GM12878 (cell line): ENCODE results near the gene GUK1. TPM values are rescaled to one million over a fixed set of nuclear protein-coding genes. Genes with fewer than 3 reads are reported as not detected.

Source experiments
- ATAC-seq: fragments of 200-7000 bp; cut with Tn5 transposase; 3 replicates; pipeline ENCODE4 v1.9.1; 2020; ENCODE audit warnings: mild to moderate bottlenecking, moderate library complexity
- BruUV-seq: library from RNA; stranded (reverse); fragments of 400-500 nt; replicated peaks from 2 replicates; lab custom pipeline; 2021; lab: Mats Ljungman, UMichigan
- CTCF ChIA-PET: fragments of 300-600 bp; sonication (Branson Sonifier 250); formaldehyde crosslinking; extraction: SDS; loops from one replicate; lab custom pipeline; 2021; ENCODE audit warnings: inconsistent platforms; lab: Yijun Ruan, JAX
- POLR2A ChIA-PET: fragments of 350-600 bp; formaldehyde crosslinking; extraction: SDS; loops from one replicate; lab custom pipeline; 2021; ENCODE audit warnings: inconsistent platforms; lab: Charles Lee
- RAD21 ChIA-PET: fragments of 300-600 bp; sonication (Branson Sonifier 250); formaldehyde crosslinking; loops from one replicate; lab custom pipeline; 2023; ENCODE audit warnings: antibody characterized with exemption; ENCODE audit not compliant: unreplicated experiment; lab: Charles Lee
- SMC1A ChIA-PET: fragments of 300-600 bp; sonication (Branson Sonifier 250); formaldehyde crosslinking; loops from one replicate; lab custom pipeline; 2023; ENCODE audit not compliant: unreplicated experiment, uncharacterized antibody; lab: Charles Lee
- DNase-seq: peaks from one replicate; pipeline ENCODE4 v3.0.0-alpha.2; 2011; ENCODE audit warnings: low read depth, low spot score
- FAIRE-seq: peaks from 3 replicates; lab custom pipeline; 2011; peaks lifted over from hg19 to GRCh38; lab: Jason Lieb, UNC
- H2AFZ ChIP-seq: 2 replicates; pipeline ENCODE4 v1.6.0; 2011; ENCODE audit warnings: low read depth, low read length, control low read depth; ENCODE audit not compliant: control insufficient read depth
- H3K27ac ChIP-seq: 2 replicates; pipeline ENCODE4 v1.5.1; 2011; ENCODE audit warnings: control low read depth; ENCODE audit not compliant: control insufficient read depth, insufficient read depth
- H3K27me3 ChIP-seq, 2 experiments: replicated peaks in 1 of 2; 2 replicates each; pipeline versions ENCODE4 v1.6.0 to v1.6.1; 2011; ENCODE audit warnings: low read length in 1 of 2; ENCODE audit not compliant: control insufficient read depth in 2 of 2, insufficient read depth in 2 of 2
- H3K36me3 ChIP-seq, 2 experiments: 2 replicates each; pipeline ENCODE4 v1.5.1; 2011; ENCODE audit warnings: low read length in 1 of 2; ENCODE audit not compliant: control insufficient read depth in 2 of 2, insufficient read depth in 2 of 2
- H3K4me1 ChIP-seq: 2 replicates; pipeline ENCODE4 v1.6.1; 2011; ENCODE audit warnings: mild to moderate bottlenecking, low read length, moderate library complexity, mixed read lengths; ENCODE audit not compliant: control insufficient read depth, insufficient read depth
- H3K4me2 ChIP-seq: 2 replicates; pipeline ENCODE4 v1.6.0; 2011; ENCODE audit warnings: control low read depth; ENCODE audit not compliant: control insufficient read depth, insufficient read depth
- H3K4me3 ChIP-seq: fragments of 200-600 bp; sonication (generic); 2 replicates; pipeline ENCODE4 v1.5.1; 2016
- H3K79me2 ChIP-seq: 2 replicates; pipeline ENCODE4 v1.6.0; 2011; ENCODE audit warnings: low read length; ENCODE audit not compliant: control insufficient read depth, insufficient read depth
- H3K9ac ChIP-seq: 2 replicates; pipeline ENCODE4 v1.8.0; 2011; ENCODE audit warnings: low read length, control low read depth, mixed read lengths; ENCODE audit not compliant: control insufficient read depth, insufficient read depth
- H3K9me3 ChIP-seq: replicated peaks from 3 replicates; pipeline ENCODE4 v1.5.1; 2011; ENCODE audit warnings: mild to moderate bottlenecking, low read length; ENCODE audit not compliant: control insufficient read depth, insufficient read depth
- H4K20me1 ChIP-seq: 2 replicates; pipeline ENCODE4 v1.6.0; 2011; ENCODE audit not compliant: control insufficient read depth, insufficient read depth
- CREM ChIP-seq: IDR thresholded peaks from 2 replicates; pipeline ENCODE4 v1.6.1; 2014; ENCODE audit warnings: antibody characterized with exemption, low read depth
- ESRRA ChIP-seq: IDR thresholded peaks from 2 replicates; pipeline ENCODE4 v1.6.1; 2012; ENCODE audit warnings: mild to moderate bottlenecking, low read length, improper control_type of control experiment
- HDAC2 ChIP-seq: fragments of 200-600 bp; sonication (generic); IDR thresholded peaks from 2 replicates; pipeline ENCODE4 v1.6.1; 2017
- JUNB ChIP-seq: IDR thresholded peaks from 2 replicates; pipeline ENCODE4 v1.6.1; 2016; ENCODE audit warnings: antibody characterized with exemption, mild to moderate bottlenecking
- NFYB ChIP-seq: IDR thresholded peaks from 2 replicates; pipeline ENCODE4 v1.6.1; 2011; ENCODE audit warnings: low read depth, mild to moderate bottlenecking, low read length, improper control_type of control experiment, moderate library complexity; ENCODE audit not compliant: insufficient read depth
- POLR2A ChIP-seq: IDR thresholded peaks from 2 replicates; pipeline ENCODE4 v1.6.1; 2011; ENCODE audit warnings: low read depth, mild to moderate bottlenecking, low read length
- RB1 ChIP-seq: fragments of 450-650 bp; formaldehyde crosslinking; IDR thresholded peaks from 2 replicates; pipeline ENCODE4 v1.6.1; 2017; ENCODE audit warnings: mild to moderate bottlenecking, borderline replicate concordance
- SP1 ChIP-seq: IDR thresholded peaks from one replicate; pipeline ENCODE4 v1.6.1; 2011; ENCODE audit warnings: low read depth, low read length
- TCF3 ChIP-seq: IDR thresholded peaks from 2 replicates; pipeline ENCODE4 v1.6.1; 2012; ENCODE audit warnings: low read depth, mild to moderate bottlenecking, low read length, borderline replicate concordance; ENCODE audit not compliant: insufficient read depth
- USF1 ChIP-seq: IDR thresholded peaks from 2 replicates; pipeline ENCODE4 v1.6.1; 2011; ENCODE audit warnings: borderline replicate concordance, low read depth, mild to moderate bottlenecking, moderate library complexity, mixed read lengths, low read length; ENCODE audit not compliant: insufficient read depth; ENCODE audit errors: extremely low read length
- ZNF24 ChIP-seq: fragments of 450-650 bp; IDR thresholded peaks from 2 replicates; pipeline ENCODE4 v1.6.1; 2017; ENCODE audit warnings: antibody characterized with exemption, mild to moderate bottlenecking
- ZNF687 ChIP-seq: fragments of 450-650 bp; IDR thresholded peaks from 2 replicates; pipeline ENCODE4 v1.6.1; 2017; ENCODE audit warnings: mild to moderate bottlenecking, moderate library complexity
- whole genome bisulfite sequencing: methylation state at CpG from one replicate; pipeline ENCODE4 v1.1.6; 2016; ENCODE audit warnings: low lambda C conversion rate; ENCODE audit not compliant: insufficient replicate concordance, insufficient coverage; ENCODE audit errors: missing lambda C conversion rate; 5-methylcytosine and 5-hydroxymethylcytosine counted together
- in situ Hi-C: fragments of 300-500 bp; cut with MboI; formaldehyde crosslinking; loops from 9 replicates; pipeline ENCODE4 v1.14.3; 2018; ENCODE audit warnings: mixed read lengths
- intact Hi-C: fragments of 100-400 bp; cut with micrococcal nuclease; formaldehyde crosslinking; loops from one replicate; pipeline ENCODE4 v1.14.2; 2022; ENCODE audit not compliant: unreplicated experiment
- polyA plus RNA-seq, 11 experiments: library from polyadenylated mRNA; depleted of rRNA in 4 of 11; unstranded in 6 of 11; stranded (reverse) in 5 of 11; fragments of >200 nt; fragmentation: Nextera tagmentation in 4 of 11; fragmentation: Illumina TruSeq in 1 of 11; extraction: Ambion mirVana in 4 of 11; extraction: Trizol in 1 of 11; gene quantifications; 1 replicate in 1 of 11; 2 replicates in 10 of 11; pipeline versions ENCODE4 v1.2.1 to v1.2.3, GENCODE V29; 2011 to 2016; ENCODE audit warnings: inconsistent platforms in 2 of 11, missing spikeins in 2 of 11, low read depth in 1 of 11
- total RNA-seq, 4 experiments: library from RNA; depleted of rRNA in 3 of 4; stranded (reverse); fragments of >200 nt in 3 of 4; fragmentation: Illumina TruSeq in 1 of 4; extraction: Trizol in 1 of 4; gene quantifications; 2 replicates each; pipeline versions ENCODE4 v1.2.1 to v1.2.3, GENCODE V29; 2013 to 2021
- TF ChIP-seq, protein P1 (sequence below): IDR thresholded peaks from 2 replicates; pipeline ENCODE4 v1.6.1; 2012; ENCODE audit warnings: low read depth, low read length, improper control_type of control experiment
- TF ChIP-seq, protein P2 (sequence below): IDR thresholded peaks from 2 replicates; pipeline ENCODE4 v1.6.1; 2011; ENCODE audit warnings: borderline replicate concordance, low read depth, mild to moderate bottlenecking, moderate library complexity, low read length; ENCODE audit not compliant: insufficient read depth, poor library complexity, severe bottlenecking
- TF ChIP-seq, protein P3 (sequence below): fragments of 450-650 bp; IDR thresholded peaks from 2 replicates; pipeline ENCODE4 v1.6.1; 2018; ENCODE audit warnings: borderline replicate concordance, mild to moderate bottlenecking; ENCODE audit not compliant: partially characterized antibody

Gene GUK1
- total and polyA plus RNA-seq, 10 of the 15 experiments (the other 5 are each of a cell fraction or from before 2014, with no cell fraction given), result 6.3 to 357 (median 203) TPM

DNA sequence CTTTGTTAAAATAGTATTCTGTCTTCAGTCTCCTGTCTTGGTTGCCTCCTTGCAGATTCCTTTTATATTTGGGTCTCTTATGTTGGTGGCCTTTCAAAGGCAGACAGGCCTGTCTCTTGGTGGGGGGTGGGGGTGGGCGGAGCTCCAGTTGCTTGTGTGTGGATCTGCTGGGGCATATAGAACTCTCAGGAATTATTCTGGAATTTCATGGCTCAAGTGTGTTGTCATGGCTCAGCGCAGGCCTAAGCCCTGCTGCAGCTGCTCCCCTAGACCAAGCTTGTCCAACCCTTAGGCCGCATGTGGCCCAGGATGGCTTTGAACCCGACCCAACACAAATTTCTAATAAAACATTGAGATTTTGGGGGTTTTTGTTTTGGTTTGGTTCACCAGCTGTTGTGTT lies 44.9 kb upstream of the GUK1 start:
- intact Hi-C loops (no loop called here), in situ Hi-C loops (no loop called here)
- CTCF ChIA-PET, result interaction anchor here (0.7 kb wide), 1 partner anchor 8 kb away, joined by 3 read pairs; no protein-coding TSS in a partner anchor
- no peak for TF ChIP-seq SP1
- TF ChIP-seq, protein P1, sequence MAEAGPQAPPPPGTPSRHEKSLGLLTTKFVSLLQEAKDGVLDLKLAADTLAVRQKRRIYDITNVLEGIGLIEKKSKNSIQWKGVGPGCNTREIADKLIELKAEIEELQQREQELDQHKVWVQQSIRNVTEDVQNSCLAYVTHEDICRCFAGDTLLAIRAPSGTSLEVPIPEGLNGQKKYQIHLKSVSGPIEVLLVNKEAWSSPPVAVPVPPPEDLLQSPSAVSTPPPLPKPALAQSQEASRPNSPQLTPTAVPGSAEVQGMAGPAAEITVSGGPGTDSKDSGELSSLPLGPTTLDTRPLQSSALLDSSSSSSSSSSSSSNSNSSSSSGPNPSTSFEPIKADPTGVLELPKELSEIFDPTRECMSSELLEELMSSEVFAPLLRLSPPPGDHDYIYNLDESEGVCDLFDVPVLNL, result no peak
- TF ChIP-seq HDAC2, result no peak
- TF ChIP-seq, protein P2, sequence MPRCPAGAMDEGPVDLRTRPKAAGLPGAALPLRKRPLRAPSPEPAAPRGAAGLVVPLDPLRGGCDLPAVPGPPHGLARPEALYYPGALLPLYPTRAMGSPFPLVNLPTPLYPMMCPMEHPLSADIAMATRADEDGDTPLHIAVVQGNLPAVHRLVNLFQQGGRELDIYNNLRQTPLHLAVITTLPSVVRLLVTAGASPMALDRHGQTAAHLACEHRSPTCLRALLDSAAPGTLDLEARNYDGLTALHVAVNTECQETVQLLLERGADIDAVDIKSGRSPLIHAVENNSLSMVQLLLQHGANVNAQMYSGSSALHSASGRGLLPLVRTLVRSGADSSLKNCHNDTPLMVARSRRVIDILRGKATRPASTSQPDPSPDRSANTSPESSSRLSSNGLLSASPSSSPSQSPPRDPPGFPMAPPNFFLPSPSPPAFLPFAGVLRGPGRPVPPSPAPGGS, result no peak
- no peak for TF ChIP-seq TCF3
- TF ChIP-seq JUNB, result no peak
- TF ChIP-seq, protein P3, sequence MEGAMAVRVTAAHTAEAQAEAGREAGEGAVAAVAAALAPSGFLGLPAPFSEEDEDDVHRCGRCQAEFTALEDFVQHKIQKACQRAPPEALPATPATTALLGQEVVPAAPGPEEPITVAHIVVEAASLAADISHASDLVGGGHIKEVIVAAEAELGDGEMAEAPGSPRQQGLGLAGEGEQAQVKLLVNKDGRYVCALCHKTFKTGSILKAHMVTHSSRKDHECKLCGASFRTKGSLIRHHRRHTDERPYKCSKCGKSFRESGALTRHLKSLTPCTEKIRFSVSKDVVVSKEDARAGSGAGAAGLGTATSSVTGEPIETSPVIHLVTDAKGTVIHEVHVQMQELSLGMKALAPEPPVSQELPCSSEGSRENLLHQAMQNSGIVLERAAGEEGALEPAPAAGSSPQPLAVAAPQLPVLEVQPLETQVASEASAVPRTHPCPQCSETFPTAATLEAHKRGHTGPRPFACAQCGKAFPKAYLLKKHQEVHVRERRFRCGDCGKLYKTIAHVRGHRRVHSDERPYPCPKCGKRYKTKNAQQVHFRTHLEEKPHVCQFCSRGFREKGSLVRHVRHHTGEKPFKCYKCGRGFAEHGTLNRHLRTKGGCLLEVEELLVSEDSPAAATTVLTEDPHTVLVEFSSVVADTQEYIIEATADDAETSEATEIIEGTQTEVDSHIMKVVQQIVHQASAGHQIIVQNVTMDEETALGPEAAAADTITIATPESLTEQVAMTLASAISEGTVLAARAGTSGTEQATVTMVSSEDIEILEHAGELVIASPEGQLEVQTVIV, result no peak
- no peak for TF ChIP-seq ZNF687
- no peak for TF ChIP-seq ESRRA
- TF ChIP-seq ZNF24, result no peak
- TF ChIP-seq USF1, result no peak
- TF ChIP-seq RB1, result no peak
- no peak for TF ChIP-seq NFYB
- TF ChIP-seq POLR2A, result no peak
- TF ChIP-seq CREM, result no peak

More for the DNA sequence above, 44.9 kb upstream of the GUK1 start:
- POLR2A ChIA-PET, result interaction anchor here (0.5 kb wide), 1 partner anchor 627 kb away, joined by 10 read pairs; no protein-coding TSS in a partner anchor
- Histone ChIP-seq H3K27me3 (no peaks in the 10 kb centered on the region), H3K36me3 (peaks cover 25 to 48% of the 10 kb centered on the region in 2 experiments; a peak in 3 of 4 replicates), H3K9ac (no peak overlapping the region), H3K4me3 (no peak overlapping the region), H3K27ac (no peak overlapping the region), H2AFZ (no peak overlapping the region), H3K79me2 (peaks cover 71% of the 10 kb centered on the region), H3K4me2 (no peak overlapping the region), H3K4me1 (peaks cover 7% of the 10 kb centered on the region), H3K9me3 (peaks cover 26% of the 10 kb centered on the region; the same call in 2 of the 3 replicates), H4K20me1 (peaks cover 52% of the 10 kb centered on the region)
- SMC1A ChIA-PET, result no interaction called here
- DNase-seq (no peak), ATAC-seq (no peak), FAIRE-seq (no peak)
- BruUV-seq, result no TSS peak
- WGBS, result 82% methylated on average over 4 of the region's 4 CpGs
- RAD21 ChIA-PET, result no interaction called here
